PFSK-1 (cell line): ENCODE results near the gene ATP6V1C2.

Experiments used
- FOXP2 ChIP-seq: optimal IDR thresholded peaks from 2 replicates; pipeline ENCODE3; 2011; ENCODE audit warnings: borderline replicate concordance, control low read depth, inconsistent platforms; ENCODE audit not compliant: insufficient read depth; ENCODE audit errors: extremely low read length, extremely low read depth
- POLR2AphosphoS5 ChIP-seq: IDR thresholded peaks from 2 replicates; pipeline ENCODE4 v1.6.1; 2012; ENCODE audit warnings: low read depth, mild to moderate bottlenecking, control low read depth, low read length, moderate library complexity
- REST ChIP-seq, 2 experiments: IDR thresholded peaks; 2 replicates each; pipeline versions ENCODE4 v1.6.1 to v1.8.0; 2011 to 2012; ENCODE audit warnings: low read depth in 2 of 2, low read length in 2 of 2, control low read depth in 1 of 2, inconsistent platforms in 1 of 2, mild to moderate bottlenecking in 1 of 2, moderate library complexity in 1 of 2; ENCODE audit not compliant: insufficient read depth in 1 of 2
- SIN3A ChIP-seq: IDR thresholded peaks from 2 replicates; pipeline ENCODE4 v1.6.1; 2012; ENCODE audit warnings: mild to moderate bottlenecking, low read length, moderate library complexity, borderline replicate concordance; ENCODE audit not compliant: insufficient read depth
- TAF1 ChIP-seq: IDR thresholded peaks from 2 replicates; pipeline ENCODE4 v1.6.1; 2012; ENCODE audit warnings: low read length, control low read depth, borderline replicate concordance; ENCODE audit not compliant: insufficient read depth

ATP6V1C2 gene

GRCh38 chr2:10709290-10709939 is 12.0 kb upstream of the ATP6V1C2 start:
- no peak for TF ChIP-seq POLR2AphosphoS5
- TF ChIP-seq TAF1: no peak
- no peak for TF ChIP-seq REST (IDR thresholded peaks at IDR 0.05; ENCODE audit: insufficient read depth in 1 of 2, low read depth in 2 of 2, low read length in 2 of 2)
- peak; percentile 96 for TF ChIP-seq FOXP2

GRCh38 chr2:10712185-10712809 is 9.1 kb upstream of the ATP6V1C2 start:
- TF ChIP-seq FOXP2 (peak; percentile 22), SIN3A (no peak)

- TF ChIP-seq REST (IDR thresholded peaks at IDR 0.05; ENCODE audit: insufficient read depth in 1 of 2, low read depth in 2 of 2, low read length in 2 of 2) (no peak), TAF1 (no peak), FOXP2 (no peak)
Measured at GRCh38 chr2:10716581-10716980, 4.8 kb upstream of the ATP6V1C2 start.

- no peak for TF ChIP-seq SIN3A
- TF ChIP-seq POLR2AphosphoS5: no peak
- no peak for TF ChIP-seq REST (IDR thresholded peaks at IDR 0.05; ENCODE audit: insufficient read depth in 1 of 2, low read depth in 2 of 2, low read length in 2 of 2)
- no peak for TF ChIP-seq FOXP2
- TF ChIP-seq TAF1: no peak
Measured at GRCh38 chr2:10717628-10718027, 3.8 kb upstream of the ATP6V1C2 start.

GRCh38 chr2:10720306-10720705 is 1.1 kb upstream of the ATP6V1C2 start:
- TF ChIP-seq FOXP2 (no peak), REST (IDR thresholded peaks at IDR 0.05; ENCODE audit: insufficient read depth in 1 of 2, low read depth in 2 of 2, low read length in 2 of 2) (no peak), TAF1 (no peak), POLR2AphosphoS5 (no peak), SIN3A (no peak)
